ENCODE data around the gene GRIK4.

The GRIK4 gene

GRCh38 chr11:120832481-120833238 lies 321.1 kb downstream of the GRIK4 start:
- H3K36me3 ChIP-seq (ENCODE audit: insufficient read depth), result no peaks in the 10 kb centered on the region
- no peak overlapping the region for H3K27ac ChIP-seq
- no peak overlapping the region for H3K9ac ChIP-seq
- H3K4me2 ChIP-seq, result no peak overlapping the region
- no peak for TF ChIP-seq CTCF (conservative IDR thresholded peaks at IDR 0.05; ENCODE audit: low read depth, low read length)
- H2AFZ ChIP-seq (ENCODE audit: low read depth), result no peak overlapping the region
- H4K20me1 ChIP-seq (ENCODE audit: insufficient read depth), result no peaks in the 10 kb centered on the region
- no peaks in the 10 kb centered on the region for H3K27me3 ChIP-seq (ENCODE audit: insufficient read depth, low read depth)
- H3K4me1 ChIP-seq (ENCODE audit: low read depth, poor library complexity, severe bottlenecking), result no peaks in the 10 kb centered on the region
- H3K79me2 ChIP-seq (ENCODE audit: insufficient read depth, low read depth), result no peaks in the 10 kb centered on the region
- H3K4me3 ChIP-seq (IDR thresholded peaks at IDR 0.05; ENCODE audit: insufficient read depth, low read depth, low read length), result no peak overlapping the region

GRCh38 chr11:120834686-120835210 lies 323.2 kb downstream of the GRIK4 start:
- no peak overlapping the region for H3K4me3 ChIP-seq (IDR thresholded peaks at IDR 0.05; ENCODE audit: insufficient read depth, low read depth, low read length)
- H2AFZ ChIP-seq (ENCODE audit: low read depth), result no peak overlapping the region
- no peak overlapping the region for H3K4me2 ChIP-seq
- TF ChIP-seq CTCF (conservative IDR thresholded peaks at IDR 0.05; ENCODE audit: low read depth, low read length), result no peak
- no peaks in the 10 kb centered on the region for H3K79me2 ChIP-seq (ENCODE audit: insufficient read depth, low read depth)
- H4K20me1 ChIP-seq (ENCODE audit: insufficient read depth), result no peaks in the 10 kb centered on the region
- no peak overlapping the region for H3K9ac ChIP-seq
- H3K27me3 ChIP-seq (ENCODE audit: insufficient read depth, low read depth), result no peaks in the 10 kb centered on the region
- H3K36me3 ChIP-seq (ENCODE audit: insufficient read depth), result no peaks in the 10 kb centered on the region
- H3K4me1 ChIP-seq (ENCODE audit: low read depth, poor library complexity, severe bottlenecking), result no peaks in the 10 kb centered on the region
- no peak overlapping the region for H3K27ac ChIP-seq

- no peaks in the 10 kb centered on the region for H3K36me3 ChIP-seq (ENCODE audit: insufficient read depth)
- no peaks in the 10 kb centered on the region for H4K20me1 ChIP-seq (ENCODE audit: insufficient read depth)
- no peak overlapping the region for H2AFZ ChIP-seq (ENCODE audit: low read depth)
- H3K27me3 ChIP-seq (ENCODE audit: insufficient read depth, low read depth), result no peaks in the 10 kb centered on the region
- no peaks in the 10 kb centered on the region for H3K4me1 ChIP-seq (ENCODE audit: low read depth, poor library complexity, severe bottlenecking)
- H3K4me3 ChIP-seq (IDR thresholded peaks at IDR 0.05; ENCODE audit: insufficient read depth, low read depth, low read length), result no peak overlapping the region
- no peak overlapping the region for H3K4me2 ChIP-seq
- no peak overlapping the region for H3K9ac ChIP-seq
- no peak overlapping the region for H3K27ac ChIP-seq
- no peak for TF ChIP-seq CTCF (conservative IDR thresholded peaks at IDR 0.05; ENCODE audit: low read depth, low read length)
- H3K79me2 ChIP-seq (ENCODE audit: insufficient read depth, low read depth), result no peaks in the 10 kb centered on the region
These were observed 324.2 kb downstream of the GRIK4 start for GRCh38 chr11:120835601-120836228.

GRCh38 chr11:120837696-120838095 lies 326.1 kb downstream of the GRIK4 start:
- Histone ChIP-seq H3K27ac (no peak overlapping the region), H4K20me1 (ENCODE audit: insufficient read depth) (no peaks in the 10 kb centered on the region), H3K36me3 (ENCODE audit: insufficient read depth) (no peaks in the 10 kb centered on the region), H3K4me3 (IDR thresholded peaks at IDR 0.05; ENCODE audit: insufficient read depth, low read depth, low read length) (no peak overlapping the region), H2AFZ (ENCODE audit: low read depth) (no peak overlapping the region), H3K9ac (no peak overlapping the region), H3K4me1 (ENCODE audit: low read depth, poor library complexity, severe bottlenecking) (no peaks in the 10 kb centered on the region), H3K27me3 (ENCODE audit: insufficient read depth, low read depth) (no peaks in the 10 kb centered on the region), H3K4me2 (no peak overlapping the region), H3K79me2 (ENCODE audit: insufficient read depth, low read depth) (no peaks in the 10 kb centered on the region)
- no peak for TF ChIP-seq CTCF (conservative IDR thresholded peaks at IDR 0.05; ENCODE audit: low read depth, low read length)
